OCI-LY1 (cell line): ENCODE results near the gene CUTC.

Experiments
- H2AFZ ChIP-seq: fragments of 200-600 bp; sonication (generic), shearing (Covaris generic); 2 replicates; pipeline ENCODE4 v1.6.0; 2014; ENCODE audit warnings: antibody characterized with exemption, mild to moderate bottlenecking, low read length
- H3F3A ChIP-seq: fragments of 200-600 bp; sonication (generic), shearing (Covaris generic); 2 replicates; pipeline ENCODE4 v1.6.0; 2014; ENCODE audit warnings: mild to moderate bottlenecking, antibody characterized with exemption, low read length, moderate library complexity; ENCODE audit not compliant: insufficient read depth
- H3K27ac ChIP-seq: fragments of 200-600 bp; sonication (generic); 2 replicates; pipeline ENCODE4 v1.5.1; 2014; ENCODE audit warnings: low read length, mixed run types, mild to moderate bottlenecking, low read depth; ENCODE audit not compliant: poor library complexity, severe bottlenecking
- H3K27me3 ChIP-seq: fragments of 200-600 bp; sonication (generic); 2 replicates; pipeline ENCODE4 v1.6.0; 2014; ENCODE audit warnings: antibody characterized with exemption, mild to moderate bottlenecking, low read length, moderate library complexity; ENCODE audit not compliant: insufficient read depth
- H3K36me3 ChIP-seq: fragments of 200-600 bp; sonication (generic); 2 replicates; pipeline ENCODE4 v1.6.1; 2014; ENCODE audit warnings: mild to moderate bottlenecking, antibody characterized with exemption, low read length, moderate library complexity, mixed read lengths; ENCODE audit not compliant: insufficient read depth
- H3K4me1 ChIP-seq: fragments of 200-600 bp; sonication (generic); 2 replicates; pipeline ENCODE4 v1.5.1; 2014; ENCODE audit warnings: mild to moderate bottlenecking, low read length, moderate library complexity; ENCODE audit not compliant: insufficient read depth, severe bottlenecking
- H3K4me2 ChIP-seq: fragments of 200-600 bp; sonication (generic), shearing (Covaris generic); 2 replicates; pipeline ENCODE4 v1.6.1; 2014; ENCODE audit warnings: low read length
- H3K4me3 ChIP-seq: fragments of 200-600 bp; sonication (generic); 2 replicates; pipeline ENCODE4 v1.5.1; 2014; ENCODE audit warnings: low read length, low read depth, mild to moderate bottlenecking, mixed read lengths; ENCODE audit not compliant: poor library complexity, severe bottlenecking
- H3K79me2 ChIP-seq: fragments of 200-600 bp; shearing (Covaris generic); 2 replicates; pipeline ENCODE4 v1.6.1; 2016; ENCODE audit warnings: mixed run types, low read length, mixed read lengths; ENCODE audit not compliant: insufficient read depth
- H3K9ac ChIP-seq: fragments of 200-600 bp; sonication (generic), shearing (Covaris generic); 2 replicates; pipeline ENCODE4 v1.6.1; 2014; ENCODE audit warnings: mild to moderate bottlenecking, low read length, mixed read lengths
- H3K9me2 ChIP-seq: fragments of 200-600 bp; sonication (generic), shearing (Covaris generic); 2 replicates; pipeline ENCODE4 v1.6.1; 2014; ENCODE audit warnings: low read depth, mild to moderate bottlenecking, low read length, mixed read lengths
- H3K9me3 ChIP-seq: fragments of 200-600 bp; shearing (Covaris generic); 2 replicates; pipeline ENCODE4 v1.6.1; 2014; ENCODE audit warnings: low read length, mixed read lengths
- H4K20me1 ChIP-seq: fragments of 200-600 bp; sonication (generic), shearing (Covaris generic); 2 replicates; pipeline ENCODE4 v1.6.0; 2016; ENCODE audit warnings: mild to moderate bottlenecking, low read length; ENCODE audit not compliant: insufficient read depth
- CTCF ChIP-seq: fragments of 200-600 bp; sonication (generic), shearing (Covaris generic); IDR thresholded peaks from 2 replicates; pipeline ENCODE4 v1.5.1; 2017; ENCODE audit warnings: mild to moderate bottlenecking, antibody characterized with exemption, low read length, moderate library complexity, mixed read lengths
- EZH2 ChIP-seq: fragments of 200-600 bp; sonication (generic), shearing (Covaris generic); IDR thresholded peaks from 2 replicates; pipeline ENCODE4 v1.8.0; 2017; ENCODE audit warnings: borderline replicate concordance, mixed run types, mild to moderate bottlenecking, antibody characterized with exemption, low read length, moderate library complexity, mixed read lengths

The CUTC gene

GRCh38 chr10:99709480-99710229 is 22.4 kb upstream of the CUTC start:
- Histone ChIP-seq H3K4me3 (no peak overlapping the region), H3K79me2 (no peaks in the 10 kb centered on the region), H4K20me1 (no peaks in the 10 kb centered on the region), H3F3A (no peaks in the 10 kb centered on the region), H3K9me3 (no peaks in the 10 kb centered on the region), H3K27me3 (no peaks in the 10 kb centered on the region), H3K9ac (no peak overlapping the region), H3K9me2 (no peaks in the 10 kb centered on the region), H3K27ac (no peak overlapping the region), H3K36me3 (0 out of 2 replicates have a peak, but pooled peaks cover 6% of the 10 kb centered on the region), H3K4me1 (no peaks in the 10 kb centered on the region), H2AFZ (no peak overlapping the region), H3K4me2 (no peak overlapping the region)
- TF ChIP-seq CTCF (no peak), EZH2 (no peak)

- Histone ChIP-seq H3K4me2 (no peak overlapping the region), H3K4me3 (no peak overlapping the region), H3K79me2 (no peaks in the 10 kb centered on the region), H3K9ac (no peak overlapping the region), H2AFZ (no peak overlapping the region), H4K20me1 (no peaks in the 10 kb centered on the region), H3K9me2 (no peaks in the 10 kb centered on the region), H3K9me3 (no peaks in the 10 kb centered on the region), H3K27ac (no peak overlapping the region), H3K36me3 (peaks cover 8% of the 10 kb centered on the region; the same call in 1 of the 2 replicates), H3K4me1 (no peaks in the 10 kb centered on the region), H3K27me3 (no peaks in the 10 kb centered on the region), H3F3A (no peaks in the 10 kb centered on the region)
- peak; percentile 50 for TF ChIP-seq CTCF
- TF ChIP-seq EZH2, result no peak
These were observed 20.8 kb upstream of the CUTC start for GRCh38 chr10:99711129-99711719.

GRCh38 chr10:99714446-99714845 is 17.6 kb upstream of the CUTC start:
- Histone ChIP-seq H3K27ac (no peak overlapping the region), H3K79me2 (no peaks in the 10 kb centered on the region), H3K9ac (no peak overlapping the region), H3K9me3 (no peaks in the 10 kb centered on the region), H2AFZ (no peak overlapping the region), H3F3A (no peaks in the 10 kb centered on the region), H3K4me3 (no peak overlapping the region), H3K9me2 (no peaks in the 10 kb centered on the region), H4K20me1 (no peaks in the 10 kb centered on the region), H3K27me3 (no peaks in the 10 kb centered on the region), H3K4me2 (no peak overlapping the region), H3K36me3 (peaks cover 16% of the 10 kb centered on the region; the same call in 1 of the 2 replicates), H3K4me1 (no peaks in the 10 kb centered on the region)
- TF ChIP-seq EZH2, result no peak
- TF ChIP-seq CTCF, result no peak
